HCT116 (cell line): Measurements from ENCODE around the gene MGAM2.

Experiments used
- CEBPB ChIP-seq: IDR thresholded peaks from 2 replicates; pipeline ENCODE4 v1.6.1; 2012; ENCODE audit warnings: low read depth
- POLR2A ChIP-seq: IDR thresholded peaks from 2 replicates; pipeline ENCODE4 v1.7.0; 2011; ENCODE audit warnings: borderline replicate concordance; ENCODE audit not compliant: insufficient read depth, insufficient read length; ENCODE audit errors: extremely low read depth

DNA sequence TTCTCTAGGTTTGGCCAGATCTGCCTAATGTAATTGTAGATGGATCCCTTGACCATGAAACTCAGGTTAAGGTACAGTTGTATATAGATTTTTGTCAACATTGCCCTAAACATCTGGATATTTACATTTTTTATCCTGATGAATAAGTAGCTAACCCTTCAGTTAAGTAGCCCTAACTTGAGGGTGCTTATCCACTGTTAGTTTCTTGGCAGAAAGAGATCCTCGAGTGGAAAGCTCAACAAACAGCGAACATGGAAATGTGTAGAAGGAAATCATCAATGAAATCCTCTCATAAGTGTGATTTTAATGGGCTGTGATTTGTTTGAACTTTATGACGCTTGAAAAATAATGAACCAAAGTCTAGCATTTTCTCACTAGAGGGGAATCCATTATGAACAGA lies 73.6 kb downstream of the MGAM2 start:
- TF ChIP-seq POLR2A (no peak), CEBPB (no peak)
